Left ventricle myocardium inferior (tissue), 1 donor: ENCODE data around the gene CABLES1. TPM values are rescaled to one million over a fixed set of nuclear protein-coding genes. Genes with fewer than 3 reads are reported as not detected.
"Not testable (repeated sequence)": the region's sequence is repeated elsewhere in the genome, so short reads cannot be mapped to it uniquely, and the experiment has no call there.

Experiments
- DNase-seq: peaks from one replicate; pipeline ENCODE4 v3.0.0-alpha.2; 2020
- H3K27ac ChIP-seq: fragments of 200-600 bp; replicated peaks from 2 replicates; pipeline ENCODE4 v1.8.0; 2021
- H3K27me3 ChIP-seq: fragments of 200-600 bp; 2 replicates; pipeline ENCODE4 v1.8.0; 2021; ENCODE audit warnings: low read depth
- H3K36me3 ChIP-seq: fragments of 200-600 bp; 2 replicates; pipeline ENCODE4 v1.8.0; 2021
- H3K4me1 ChIP-seq: fragments of 200-600 bp; 2 replicates; pipeline ENCODE4 v1.8.0; 2021
- H3K4me3 ChIP-seq: fragments of 200-600 bp; 2 replicates; pipeline ENCODE4 v1.8.0; 2021; ENCODE audit warnings: mild to moderate bottlenecking, moderate library complexity
- H3K9me3 ChIP-seq: fragments of 200-600 bp; replicated peaks from 2 replicates; pipeline ENCODE4 v1.8.0; 2021
- intact Hi-C: fragments of 100-400 bp; cut with micrococcal nuclease; formaldehyde crosslinking; loops from one replicate; pipeline ENCODE4 v1.11.0; 2022
- total RNA-seq: library from RNA; stranded (reverse); fragmentation: NEBNext Ultra II Directional; extraction: Animal tissue kit (Norgen Biotek cat#: 25700); gene quantifications from one replicate; pipeline ENCODE4 v1.2.1, GENCODE V29; 2021
- TF ChIP-seq, protein P1 (sequence below): fragments of 200-600 bp; IDR thresholded peaks from 2 replicates; pipeline ENCODE4 v1.8.0; 2021; ENCODE audit warnings: antibody characterized with exemption, mild to moderate bottlenecking, borderline replicate concordance
- donor health status: DM: no; HTN: yes; CAD: no; lungs with severe emphysema.

Gene CABLES1
- total RNA-seq, 1 donor from 2014 or later = 2.7 TPM

DNA sequence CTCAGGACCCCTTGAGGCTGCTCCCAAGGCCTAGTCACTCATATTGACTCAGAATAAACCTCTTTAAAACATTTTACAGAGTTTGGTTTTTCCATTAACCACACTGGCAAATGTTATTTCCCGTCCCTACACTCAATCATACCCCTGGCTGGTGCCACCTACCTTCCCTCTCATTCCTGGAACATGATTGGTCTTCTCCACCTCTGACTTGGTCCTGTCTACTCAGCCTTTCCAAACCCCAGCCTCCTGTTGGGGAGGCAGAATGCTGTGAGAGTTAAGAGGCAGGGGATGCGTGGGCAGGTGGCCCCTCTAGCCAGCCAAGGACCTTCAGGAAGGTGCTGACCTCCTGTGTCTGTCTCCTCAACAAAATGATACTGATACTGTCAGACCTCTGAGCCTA, 149.3 kb downstream of the CABLES1 start:
- TF ChIP-seq, protein P1, sequence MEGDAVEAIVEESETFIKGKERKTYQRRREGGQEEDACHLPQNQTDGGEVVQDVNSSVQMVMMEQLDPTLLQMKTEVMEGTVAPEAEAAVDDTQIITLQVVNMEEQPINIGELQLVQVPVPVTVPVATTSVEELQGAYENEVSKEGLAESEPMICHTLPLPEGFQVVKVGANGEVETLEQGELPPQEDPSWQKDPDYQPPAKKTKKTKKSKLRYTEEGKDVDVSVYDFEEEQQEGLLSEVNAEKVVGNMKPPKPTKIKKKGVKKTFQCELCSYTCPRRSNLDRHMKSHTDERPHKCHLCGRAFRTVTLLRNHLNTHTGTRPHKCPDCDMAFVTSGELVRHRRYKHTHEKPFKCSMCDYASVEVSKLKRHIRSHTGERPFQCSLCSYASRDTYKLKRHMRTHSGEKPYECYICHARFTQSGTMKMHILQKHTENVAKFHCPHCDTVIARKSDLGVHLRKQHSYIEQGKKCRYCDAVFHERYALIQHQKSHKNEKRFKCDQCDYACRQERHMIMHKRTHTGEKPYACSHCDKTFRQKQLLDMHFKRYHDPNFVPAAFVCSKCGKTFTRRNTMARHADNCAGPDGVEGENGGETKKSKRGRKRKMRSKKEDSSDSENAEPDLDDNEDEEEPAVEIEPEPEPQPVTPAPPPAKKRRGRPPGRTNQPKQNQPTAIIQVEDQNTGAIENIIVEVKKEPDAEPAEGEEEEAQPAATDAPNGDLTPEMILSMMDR = no peak
- DNase-seq = no peak
- Histone ChIP-seq H3K27me3 (no peaks in the 10 kb centered on the region), H3K9me3 (no peaks in the 10 kb centered on the region), H3K27ac (no peak overlapping the region), H3K4me1 (no peaks in the 10 kb centered on the region), H3K36me3 (no peaks in the 10 kb centered on the region), H3K4me3 (no peak overlapping the region)
- intact Hi-C loops = no loop called here

DNA sequence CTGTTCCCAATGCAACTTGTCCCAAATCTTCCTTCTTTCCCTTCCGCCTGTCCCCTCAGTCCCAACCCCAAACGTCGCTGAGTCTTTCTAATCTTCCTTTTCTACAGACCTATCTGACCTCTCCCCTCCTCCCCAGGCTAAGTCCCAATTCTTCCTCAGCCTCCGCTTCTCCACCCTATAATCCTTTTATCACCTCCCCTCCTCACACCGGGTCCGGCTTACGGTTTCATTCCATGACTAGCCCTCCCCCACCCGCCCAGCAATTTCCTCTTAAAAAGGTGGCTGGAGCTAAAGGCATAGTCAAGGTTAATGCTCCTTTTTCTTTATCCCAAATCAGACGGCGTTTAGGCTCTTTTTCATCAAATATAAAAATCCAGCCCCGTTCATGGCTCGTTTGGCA, 150.3 kb downstream of the CABLES1 start:
- DNase-seq, H3K36me3 ChIP-seq, H3K4me3 ChIP-seq, H3K4me1 ChIP-seq, H3K9me3 ChIP-seq, H3K27me3 ChIP-seq, intact Hi-C loops, H3K27ac ChIP-seq: not testable (repeated sequence)

DNA sequence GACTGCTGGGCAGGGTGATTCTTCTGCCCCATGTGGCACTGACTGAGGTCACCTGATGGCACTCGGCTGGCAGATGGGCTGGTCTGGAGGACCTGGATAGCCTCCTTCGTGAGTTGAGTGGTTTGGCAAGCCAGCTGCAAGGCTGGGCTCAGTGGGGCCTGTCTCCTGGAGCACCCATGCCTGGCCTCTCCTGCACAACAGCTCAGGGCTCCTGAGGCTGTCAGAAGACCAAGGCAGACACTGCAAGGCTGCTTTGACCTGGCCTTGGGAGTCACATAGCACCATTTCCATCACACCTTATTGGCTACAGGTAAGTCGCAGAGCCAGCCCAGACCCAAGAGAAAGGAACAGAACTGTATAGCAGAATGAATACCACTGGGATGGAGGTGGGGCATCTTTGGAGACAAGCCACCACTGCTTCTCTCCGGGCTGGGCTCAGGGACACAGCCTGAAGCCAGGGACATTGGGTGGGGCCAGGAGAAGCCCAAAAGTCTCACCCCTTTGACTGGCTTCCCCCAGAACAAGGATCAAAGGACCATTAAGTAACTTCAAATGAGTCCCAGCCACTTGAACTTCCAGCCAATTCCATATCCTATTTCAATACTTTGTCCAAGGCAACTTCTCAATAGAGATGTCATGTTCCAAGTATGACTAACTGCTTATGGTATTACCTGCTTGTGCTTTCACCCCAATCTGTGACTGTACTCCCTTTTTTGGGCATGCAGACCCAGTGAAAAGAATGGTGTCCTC, 156.3 kb downstream of the CABLES1 start:
- Histone ChIP-seq H3K9me3 (no peaks in the 10 kb centered on the region), H3K27me3 (no peaks in the 10 kb centered on the region), H3K27ac (no peak overlapping the region), H3K4me3 (no peak overlapping the region), H3K4me1 (no peaks in the 10 kb centered on the region), H3K36me3 (peaks cover under 1% of the 10 kb centered on the region)
- intact Hi-C loops = no loop called here
- no peak for DNase-seq
- TF ChIP-seq, protein P1 = no peak

DNA sequence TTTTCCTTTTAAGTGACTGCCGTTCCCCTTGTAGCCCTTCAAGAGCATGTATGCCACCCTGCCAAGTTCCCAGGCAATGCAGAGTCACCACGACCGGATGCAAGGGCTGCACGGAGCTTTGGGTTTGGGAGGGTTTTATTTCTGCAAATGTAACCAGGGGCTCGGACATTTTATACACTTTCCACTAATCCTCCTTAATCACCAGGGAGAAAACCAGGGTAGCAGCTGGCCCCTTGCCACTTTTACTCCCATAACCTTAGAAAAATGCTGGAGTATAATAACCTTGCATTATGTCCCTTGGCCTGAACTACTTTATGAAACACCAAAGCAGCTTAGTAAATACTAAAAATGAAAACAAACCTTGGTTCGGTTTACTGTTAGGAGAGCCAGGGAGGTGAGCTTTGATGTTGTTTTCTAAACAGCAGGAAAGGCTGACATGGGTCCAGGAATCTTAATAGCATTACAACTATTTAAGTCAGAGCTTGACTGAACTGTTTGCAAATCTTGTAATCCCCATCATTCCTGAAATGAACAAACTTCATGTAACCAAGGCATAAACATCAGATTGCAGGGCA, 165.0 kb downstream of the CABLES1 start:
- no peak for DNase-seq
- Histone ChIP-seq H3K4me1 (no peaks in the 10 kb centered on the region), H3K27me3 (no peaks in the 10 kb centered on the region), H3K4me3 (no peak overlapping the region), H3K36me3 (peaks cover 16% of the 10 kb centered on the region), H3K27ac (no peak overlapping the region), H3K9me3 (no peaks in the 10 kb centered on the region)
- intact Hi-C loops = no loop called here
- TF ChIP-seq, protein P1 = no peak

DNA sequence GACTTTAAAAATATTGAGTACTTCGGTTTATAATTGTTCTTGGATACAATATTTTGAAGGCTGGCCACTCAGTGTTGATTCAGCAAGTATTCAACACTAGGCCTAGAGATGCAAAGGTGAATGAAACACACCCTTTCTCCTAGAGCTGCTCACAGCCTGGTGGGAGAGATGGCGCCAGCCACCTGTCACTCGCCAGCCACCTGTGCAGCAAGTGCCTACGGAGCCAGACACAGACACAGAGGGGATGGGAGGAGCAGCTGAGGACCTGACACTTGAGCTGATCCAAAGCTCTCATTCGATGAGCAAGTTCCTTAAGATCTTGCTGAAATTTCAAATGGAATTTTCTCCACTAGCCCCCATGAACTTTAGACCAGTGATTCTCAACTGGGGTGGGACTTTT, 166.7 kb downstream of the CABLES1 start:
- H3K9me3 ChIP-seq = no peaks in the 10 kb centered on the region
- intact Hi-C loops = no loop called here
- H3K4me1 ChIP-seq = no peaks in the 10 kb centered on the region
- H3K27me3 ChIP-seq = no peaks in the 10 kb centered on the region
- peaks cover 12% of the 10 kb centered on the region for H3K36me3 ChIP-seq
- TF ChIP-seq, protein P1 = no peak
- DNase-seq = no peak
- no peak overlapping the region for H3K4me3 ChIP-seq
- no peak overlapping the region for H3K27ac ChIP-seq

DNA sequence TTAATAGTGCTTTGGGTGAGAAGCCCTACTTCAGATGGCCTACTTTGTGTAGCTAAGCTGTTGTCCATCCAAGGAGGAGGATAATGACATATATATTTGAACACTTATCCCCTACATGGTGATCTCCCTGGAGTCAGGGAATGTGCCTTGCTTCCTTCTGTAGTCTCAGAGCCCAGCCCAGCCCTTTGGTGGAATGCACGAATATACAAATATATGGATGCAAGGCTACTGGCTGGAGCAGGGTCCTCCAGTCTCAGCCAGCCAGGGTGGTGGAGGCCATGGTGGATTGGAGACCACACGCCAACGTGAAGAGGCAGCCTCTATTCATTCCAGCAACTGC, 167.2 kb downstream of the CABLES1 start:
- intact Hi-C loops = no loop called here
- peaks cover 7% of the 10 kb centered on the region for H3K36me3 ChIP-seq

More for the DNA sequence above, 167.2 kb downstream of the CABLES1 start:
- Histone ChIP-seq H3K4me1 (no peaks in the 10 kb centered on the region), H3K27ac (no peak overlapping the region), H3K27me3 (no peaks in the 10 kb centered on the region), H3K9me3 (no peaks in the 10 kb centered on the region), H3K4me3 (no peak overlapping the region)
- DNase-seq = no peak
- TF ChIP-seq, protein P1 = no peak
